Measurements from ENCODE around the gene IFITM1.

DNA sequence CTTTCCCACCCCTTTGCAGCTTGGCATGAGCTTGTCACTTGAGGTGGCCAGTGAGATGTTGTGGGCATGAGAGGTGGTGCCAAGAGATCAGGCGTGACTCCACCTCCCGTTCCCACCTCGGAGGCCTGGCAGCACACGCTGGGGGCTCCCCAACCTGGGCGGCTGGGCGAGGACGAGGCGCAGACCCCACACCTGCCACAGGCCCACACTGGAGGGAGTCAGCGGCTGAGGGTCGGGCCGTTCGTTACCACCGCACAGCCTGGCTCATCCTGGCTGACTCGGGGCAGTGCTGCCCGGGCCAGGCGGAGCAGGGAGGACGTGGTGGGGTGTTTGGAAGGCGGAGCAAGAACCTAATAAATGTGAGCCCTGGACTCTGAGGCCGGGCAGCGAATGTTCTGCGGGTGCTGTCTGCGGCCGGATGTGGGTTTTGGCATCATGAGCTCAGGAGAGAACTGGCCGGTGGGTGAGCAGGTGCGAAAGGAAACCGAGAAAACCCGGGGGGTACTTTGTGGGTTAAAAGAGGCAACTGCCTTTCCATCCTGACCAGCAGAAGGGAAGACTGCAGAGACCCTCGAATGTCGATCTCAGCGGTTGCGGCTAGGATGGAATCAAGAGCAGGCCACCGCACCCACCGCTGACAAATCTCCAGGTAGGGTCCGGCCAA, 17.0 kb downstream of the IFITM1 start:
- TF ChIP-seq EP300 (IDR thresholded peaks at IDR 0.05; ENCODE audit: borderline replicate concordance) (no peak), TAF1 (IDR thresholded peaks at IDR 0.05; ENCODE audit: low read depth) (no peak), RAD21 (IDR thresholded peaks at IDR 0.05; ENCODE audit: low read depth) (no peak)

Measured in Ishikawa (cell line).